Testis (tissue), 3 donors: ENCODE results near the gene ATAD3B. TPM values are rescaled to one million over a fixed set of nuclear protein-coding genes. Genes with fewer than 3 reads are reported as not detected.
A peak's percentile ranks its signal among the peaks of the same experiment; 100 is the strongest.

Experiments used
- DNase-seq: peaks from one replicate; pipeline ENCODE4 v3.0.0-alpha.2; 2019
- H3K27ac ChIP-seq, 2 donors: fragments of 200-600 bp; sonication (generic); one replicate each; pipeline ENCODE4 v1.5.1; 2019
- H3K27me3 ChIP-seq: fragments of 200-600 bp; sonication (generic); one replicate; pipeline ENCODE4 v1.5.1; 2019
- H3K36me3 ChIP-seq: fragments of 200-600 bp; sonication (generic); one replicate; pipeline ENCODE4 v1.5.1; 2017; ENCODE audit warnings: low read depth; ENCODE audit errors: missing control alignments
- H3K4me1 ChIP-seq: fragments of 200-600 bp; sonication (generic); one replicate; pipeline ENCODE4 v1.5.1; 2019
- H3K4me3 ChIP-seq, 2 donors: fragments of 200-600 bp; sonication (generic); one replicate each; pipeline ENCODE4 v1.5.1; 2017 to 2019
- H3K9me3 ChIP-seq: fragments of 200-600 bp; sonication (generic); one replicate; pipeline ENCODE4 v1.5.1; 2017
- CTCF ChIP-seq, 3 experiments: fragments of 450-650 bp in 2 of 3; fragments of 200-600 bp in 1 of 3; sonication (generic) in 1 of 3; IDR thresholded peaks; one replicate each; pipeline ENCODE4 v1.5.1; 2016 to 2019; ENCODE audit warnings: antibody characterized with exemption in 3 of 3, mild to moderate bottlenecking in 2 of 3, moderate library complexity in 1 of 3
- POLR2A ChIP-seq: fragments of 450-650 bp; IDR thresholded peaks from one replicate; pipeline ENCODE4 v1.6.1; 2017; ENCODE audit warnings: antibody characterized with exemption, mild to moderate bottlenecking, moderate library complexity
- WGBS, 2 donors: methylation state at CpG; one replicate each; pipeline ENCODE4 v1.1.5; 2018; 5-methylcytosine and 5-hydroxymethylcytosine counted together
- intact Hi-C: fragments of 100-400 bp; cut with DNase I; formaldehyde crosslinking; loops from one replicate; pipeline ENCODE4 v1.15.1; 2023; ENCODE audit warnings: low total_unique reads
- polyA plus RNA-seq: library from polyadenylated mRNA; stranded (reverse); fragments of 350-450 nt; fragmentation: Illumina TruSeq; extraction: RNeasy Lipid Tissue Mini Kit (QIAGEN cat#74804); gene quantifications from one replicate; pipeline ENCODE4 v1.2.3, GENCODE V29; 2014; ENCODE audit warnings: low read depth, low replicate concordance; ENCODE audit not compliant: insufficient read depth
- total RNA-seq, 2 donors: library from RNA; depleted of rRNA; stranded (reverse); fragments of >200 nt; gene quantifications; one replicate each; pipeline ENCODE4 v1.2.3, GENCODE V29; 2016

Gene ATAD3B
- total and polyA plus RNA-seq, 3 donors from 2014 or later = 19.1 to 55.6 (median 46.3) TPM

GRCh38 chr1:1537626-1538250, 66.2 kb downstream of the ATAD3B start:
- intact Hi-C loops = no loop called here
- 90 to 95% methylated on average over 10 to 32 of the region's 32 CpGs for WGBS, 2 donors
- peaks cover 11% of the 10 kb centered on the region for H3K4me1 ChIP-seq
- DNase-seq = no peak
- TF ChIP-seq CTCF (IDR thresholded peaks at IDR 0.05) (no peak), POLR2A (no peak)
- H3K27me3 ChIP-seq = no peaks in the 10 kb centered on the region
- H3K4me3 ChIP-seq = no peak overlapping the region
- H3K36me3 ChIP-seq = no peaks in the 10 kb centered on the region
- H3K27ac ChIP-seq = no peak overlapping the region
- H3K9me3 ChIP-seq = no peaks in the 10 kb centered on the region

- Histone ChIP-seq H3K9me3 (no peaks in the 10 kb centered on the region), H3K27ac (no peak overlapping the region), H3K4me1 (peaks cover 11% of the 10 kb centered on the region), H3K27me3 (no peaks in the 10 kb centered on the region), H3K4me3 (no peak overlapping the region), H3K36me3 (no peaks in the 10 kb centered on the region)
- 88 to 96% methylated on average over 18 to 23 of the region's 23 CpGs for WGBS, 2 donors
- no peak for DNase-seq
- intact Hi-C loops = no loop called here
- TF ChIP-seq POLR2A (no peak), CTCF (IDR thresholded peaks at IDR 0.05) (no peak)
Measured at GRCh38 chr1:1538334-1538733, 66.8 kb downstream of the ATAD3B start.

GRCh38 chr1:1538989-1539309, 67.4 kb downstream of the ATAD3B start:
- intact Hi-C loops = no loop called here
- H3K4me1 ChIP-seq = peaks cover 11% of the 10 kb centered on the region

GRCh38 chr1:1539310-1540089, 67.9 kb downstream of the ATAD3B start:
- peaks cover 11% of the 10 kb centered on the region for H3K4me1 ChIP-seq
- no peaks in the 10 kb centered on the region for H3K9me3 ChIP-seq
- H3K4me3 ChIP-seq = peak overlapping the region; percentile 60 to 65
- intact Hi-C loops = no loop called here
- H3K27ac ChIP-seq = peak overlapping the region; percentile 77 to 82
- peak; percentile 43 for DNase-seq
- WGBS, 2 donors = 2 to 16% methylated on average over 8 to 56 of the region's 66 CpGs
- no peaks in the 10 kb centered on the region for H3K27me3 ChIP-seq
- TF ChIP-seq POLR2A = no peak
- no peak for TF ChIP-seq CTCF (IDR thresholded peaks at IDR 0.05)
- no peaks in the 10 kb centered on the region for H3K36me3 ChIP-seq

More at GRCh38 chr1:1538989-1539309, 67.4 kb downstream of the ATAD3B start:
- no peak for DNase-seq
- TF ChIP-seq CTCF (IDR thresholded peaks at IDR 0.05) (no peak), POLR2A (no peak)
- no peaks in the 10 kb centered on the region for H3K36me3 ChIP-seq
- WGBS, 2 donors = 65% methylated on average over 13 to 18 of the region's 18 CpGs
- peak overlapping the region in 1 of 2 donors; percentile 65 for H3K4me3 ChIP-seq
- H3K27ac ChIP-seq = peak overlapping the region in 1 of 2 donors; percentile 82
- H3K9me3 ChIP-seq = no peaks in the 10 kb centered on the region
- H3K27me3 ChIP-seq = no peaks in the 10 kb centered on the region
